Left ventricle myocardium inferior (tissue), 1 donor: Measurements from ENCODE around the gene VPS41. TPM values are rescaled to one million over a fixed set of nuclear protein-coding genes. Genes with fewer than 3 reads are reported as not detected.
"Not testable (repeated sequence)": the region's sequence is repeated elsewhere in the genome, so short reads cannot be mapped to it uniquely, and the experiment has no call there.

Experiments used
- DNase-seq: peaks from one replicate; pipeline ENCODE4 v3.0.0-alpha.2; 2020
- H3K27ac ChIP-seq: fragments of 200-600 bp; replicated peaks from 2 replicates; pipeline ENCODE4 v1.8.0; 2021
- H3K27me3 ChIP-seq: fragments of 200-600 bp; 2 replicates; pipeline ENCODE4 v1.8.0; 2021; ENCODE audit warnings: low read depth
- H3K36me3 ChIP-seq: fragments of 200-600 bp; 2 replicates; pipeline ENCODE4 v1.8.0; 2021
- H3K4me1 ChIP-seq: fragments of 200-600 bp; 2 replicates; pipeline ENCODE4 v1.8.0; 2021
- H3K4me3 ChIP-seq: fragments of 200-600 bp; 2 replicates; pipeline ENCODE4 v1.8.0; 2021; ENCODE audit warnings: mild to moderate bottlenecking, moderate library complexity
- H3K9me3 ChIP-seq: fragments of 200-600 bp; replicated peaks from 2 replicates; pipeline ENCODE4 v1.8.0; 2021
- CTCF ChIP-seq: fragments of 200-600 bp; IDR thresholded peaks from 2 replicates; pipeline ENCODE4 v1.8.0; 2021; ENCODE audit warnings: antibody characterized with exemption, mild to moderate bottlenecking, borderline replicate concordance
- intact Hi-C: fragments of 100-400 bp; cut with micrococcal nuclease; formaldehyde crosslinking; loops from one replicate; pipeline ENCODE4 v1.11.0; 2022
- total RNA-seq: library from RNA; stranded (reverse); fragmentation: NEBNext Ultra II Directional; extraction: Animal tissue kit (Norgen Biotek cat#: 25700); gene quantifications from one replicate; pipeline ENCODE4 v1.2.1, GENCODE V29; 2021
- donor health status: DM: no; HTN: yes; CAD: no; lungs with severe emphysema.

VPS41 gene
- total RNA-seq, 1 donor from 2014 or later, result 43.7 TPM

GRCh38 chr7:38855867-38856266, 53.1 kb downstream of the VPS41 start:
- intact Hi-C loops, result no loop called here
- no peaks in the 10 kb centered on the region for H3K27me3 ChIP-seq
- peaks cover 2% of the 10 kb centered on the region for H3K36me3 ChIP-seq
- H3K27ac ChIP-seq, result no peak overlapping the region
- H3K4me1 ChIP-seq, result peaks cover 18% of the 10 kb centered on the region
- H3K9me3 ChIP-seq, result no peaks in the 10 kb centered on the region
- no peak for DNase-seq
- no peak overlapping the region for H3K4me3 ChIP-seq
- no peak for TF ChIP-seq CTCF

- H3K27ac ChIP-seq, result no peak overlapping the region
- H3K4me1 ChIP-seq, result peaks cover 18% of the 10 kb centered on the region
- H3K4me3 ChIP-seq, result no peak overlapping the region
- intact Hi-C loops, result no loop called here
- DNase-seq, result no peak
- no peaks in the 10 kb centered on the region for H3K9me3 ChIP-seq
- H3K36me3 ChIP-seq, result no peaks in the 10 kb centered on the region
- H3K27me3 ChIP-seq, result no peaks in the 10 kb centered on the region
- no peak for TF ChIP-seq CTCF
Measured at GRCh38 chr7:38855386-38855785, 53.6 kb downstream of the VPS41 start.

GRCh38 chr7:38854947-38855346, 54.0 kb downstream of the VPS41 start:
- peaks cover 18% of the 10 kb centered on the region for H3K4me1 ChIP-seq
- DNase-seq, intact Hi-C loops, H3K27ac ChIP-seq, H3K9me3 ChIP-seq, H3K27me3 ChIP-seq, H3K36me3 ChIP-seq, H3K4me3 ChIP-seq: not testable (repeated sequence)

- Histone ChIP-seq H3K4me1 (peaks cover 2% of the 10 kb centered on the region), H3K36me3 (peaks cover 4% of the 10 kb centered on the region), H3K27ac (no peak overlapping the region), H3K9me3 (no peaks in the 10 kb centered on the region), H3K4me3 (no peak overlapping the region), H3K27me3 (no peaks in the 10 kb centered on the region)
- TF ChIP-seq CTCF, result no peak
- intact Hi-C loops, result no loop called here
- no peak for DNase-seq
Measured at GRCh38 chr7:38851321-38851720, 57.7 kb downstream of the VPS41 start.

GRCh38 chr7:38846280-38846679, 62.7 kb downstream of the VPS41 start:
- intact Hi-C loops, result no loop called here
- Histone ChIP-seq H3K27ac (no peak overlapping the region), H3K9me3 (no peaks in the 10 kb centered on the region), H3K4me3 (no peak overlapping the region), H3K27me3 (no peaks in the 10 kb centered on the region), H3K36me3 (peaks cover 4% of the 10 kb centered on the region), H3K4me1 (no peaks in the 10 kb centered on the region)
- TF ChIP-seq CTCF, result no peak
- no peak for DNase-seq

GRCh38 chr7:38844952-38845563, 63.9 kb downstream of the VPS41 start:
- no peak for DNase-seq
- Histone ChIP-seq H3K36me3 (peaks cover 4% of the 10 kb centered on the region), H3K27me3 (no peaks in the 10 kb centered on the region), H3K4me1 (peaks cover 8% of the 10 kb centered on the region), H3K9me3 (no peaks in the 10 kb centered on the region), H3K4me3 (no peak overlapping the region), H3K27ac (no peak overlapping the region)
- intact Hi-C loops, result no loop called here
- TF ChIP-seq CTCF, result no peak
